GM21360 (cell line): Measurements from ENCODE around the gene ID1.
"Not testable (repeated sequence)": the region's sequence is repeated elsewhere in the genome, so short reads cannot be mapped to it uniquely, and the experiment has no call there.

Experiments
- ATAC-seq: cut with Tn5 transposase; IDR thresholded peaks from one replicate; pipeline ENCODE4 v1.9.1; 2021; ENCODE audit warnings: mild to moderate bottlenecking, moderate library complexity; ENCODE audit not compliant: unreplicated experiment

ID1 gene

DNA sequence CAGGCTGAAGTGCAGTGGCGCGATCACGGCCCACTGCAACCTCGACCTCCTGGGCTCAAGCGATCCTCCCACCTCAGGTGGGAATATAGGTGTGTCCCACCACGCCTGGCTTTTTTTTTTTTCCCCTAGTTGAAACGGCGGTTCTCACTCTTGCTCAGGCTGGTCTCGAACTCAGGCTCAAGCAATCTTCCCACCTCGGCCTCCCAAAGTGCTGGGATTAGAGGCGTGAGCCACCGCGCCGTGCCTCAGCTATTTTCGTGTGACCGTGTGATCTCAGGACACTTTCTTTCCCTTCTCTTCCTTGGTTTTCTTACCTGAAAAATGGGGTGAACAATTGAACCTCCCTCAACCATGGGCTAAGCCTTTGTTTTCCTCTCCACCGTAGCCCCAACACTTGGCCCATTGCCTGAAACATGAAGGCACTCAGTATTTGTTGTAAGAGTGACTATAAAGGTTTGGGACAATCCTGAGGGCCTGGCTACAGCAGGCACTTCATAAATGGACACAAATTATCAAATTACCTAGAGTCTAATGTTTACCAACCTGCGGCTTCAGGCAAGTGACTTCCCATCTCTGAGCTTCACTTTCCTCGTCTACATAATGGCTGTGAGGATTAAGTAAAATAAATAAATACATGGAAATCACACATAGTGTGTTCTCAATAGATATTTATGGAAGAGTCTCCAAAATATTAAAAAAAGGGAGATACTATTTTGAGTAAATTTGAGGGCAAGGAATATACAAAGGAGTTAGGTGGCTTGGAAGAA, 31.4 kb upstream of the ID1 start:
- ATAC-seq, result no peak

- not testable (repeated sequence) for ATAC-seq
Observed at GRCh38 chr20:31574986-31575385, 30.1 kb upstream of the ID1 start.

DNA sequence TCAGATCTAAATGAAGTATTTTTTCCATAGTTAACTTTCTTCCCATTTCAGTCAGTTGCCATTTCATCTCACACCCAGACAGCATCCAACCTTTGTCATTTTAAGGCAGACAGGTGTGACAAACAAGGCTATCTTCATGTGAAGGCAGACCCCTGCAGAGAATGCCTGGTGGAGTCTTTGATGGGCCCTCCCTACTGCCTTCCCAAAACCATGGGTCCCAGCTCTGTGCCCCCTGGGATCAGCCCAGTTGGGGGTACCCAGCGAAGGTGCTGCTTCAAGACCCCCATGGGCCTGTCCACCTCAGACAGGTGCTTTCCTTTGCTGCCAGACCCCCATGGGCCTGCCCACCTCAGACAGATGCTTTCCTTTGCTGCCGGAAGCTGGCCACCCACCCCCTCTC, 28.3 kb upstream of the ID1 start:
- ATAC-seq, result no peak

DNA sequence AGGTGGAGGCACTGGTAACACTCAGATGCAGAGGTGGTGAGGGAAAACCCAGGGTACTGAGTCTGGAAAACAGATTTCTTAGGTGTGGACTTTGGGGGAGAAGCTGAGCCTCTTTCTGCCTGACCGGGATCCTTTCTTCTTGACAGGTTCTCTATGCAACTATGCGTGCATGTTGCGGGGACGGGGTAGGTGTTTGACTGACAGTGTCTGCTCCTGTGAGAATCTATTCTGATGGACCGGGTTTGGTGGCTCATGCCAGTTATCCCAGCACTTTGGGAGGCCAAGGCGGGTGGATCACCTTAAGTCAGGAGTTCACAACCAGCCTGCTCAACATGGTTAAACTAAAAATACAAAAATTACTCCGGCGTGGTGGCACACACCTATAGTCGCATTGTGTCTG, 27.9 kb upstream of the ID1 start:
- no peak for ATAC-seq

GRCh38 chr20:31578448-31579138, 26.5 kb upstream of the ID1 start:
- no peak for ATAC-seq

GRCh38 chr20:31579245-31579644, 25.8 kb upstream of the ID1 start:
- ATAC-seq, result no peak

- not testable (repeated sequence) for ATAC-seq
Observed at GRCh38 chr20:31579941-31580651, 25.0 kb upstream of the ID1 start.

GRCh38 chr20:31580706-31581105, 24.4 kb upstream of the ID1 start:
- ATAC-seq, result no peak

DNA sequence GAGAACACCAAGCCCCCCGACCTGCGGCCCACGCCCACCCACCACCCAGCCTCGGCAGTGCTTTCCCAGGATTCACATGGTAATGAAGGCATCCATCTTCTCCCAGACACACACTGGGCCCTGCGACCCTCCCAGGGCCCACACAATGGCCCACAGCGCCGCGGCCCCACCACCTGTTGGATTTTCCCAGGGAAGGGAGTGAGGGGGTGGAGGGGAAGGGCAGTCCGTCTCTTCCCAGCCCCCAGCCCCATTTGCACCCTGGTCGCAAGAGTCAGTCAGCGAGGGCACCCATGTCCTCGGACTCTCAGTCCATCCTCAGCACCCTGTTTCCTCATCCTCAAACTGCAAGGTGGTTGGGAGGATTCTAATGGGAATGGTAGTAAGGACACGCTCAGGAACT, 23.7 kb upstream of the ID1 start:
- ATAC-seq, result no peak

DNA sequence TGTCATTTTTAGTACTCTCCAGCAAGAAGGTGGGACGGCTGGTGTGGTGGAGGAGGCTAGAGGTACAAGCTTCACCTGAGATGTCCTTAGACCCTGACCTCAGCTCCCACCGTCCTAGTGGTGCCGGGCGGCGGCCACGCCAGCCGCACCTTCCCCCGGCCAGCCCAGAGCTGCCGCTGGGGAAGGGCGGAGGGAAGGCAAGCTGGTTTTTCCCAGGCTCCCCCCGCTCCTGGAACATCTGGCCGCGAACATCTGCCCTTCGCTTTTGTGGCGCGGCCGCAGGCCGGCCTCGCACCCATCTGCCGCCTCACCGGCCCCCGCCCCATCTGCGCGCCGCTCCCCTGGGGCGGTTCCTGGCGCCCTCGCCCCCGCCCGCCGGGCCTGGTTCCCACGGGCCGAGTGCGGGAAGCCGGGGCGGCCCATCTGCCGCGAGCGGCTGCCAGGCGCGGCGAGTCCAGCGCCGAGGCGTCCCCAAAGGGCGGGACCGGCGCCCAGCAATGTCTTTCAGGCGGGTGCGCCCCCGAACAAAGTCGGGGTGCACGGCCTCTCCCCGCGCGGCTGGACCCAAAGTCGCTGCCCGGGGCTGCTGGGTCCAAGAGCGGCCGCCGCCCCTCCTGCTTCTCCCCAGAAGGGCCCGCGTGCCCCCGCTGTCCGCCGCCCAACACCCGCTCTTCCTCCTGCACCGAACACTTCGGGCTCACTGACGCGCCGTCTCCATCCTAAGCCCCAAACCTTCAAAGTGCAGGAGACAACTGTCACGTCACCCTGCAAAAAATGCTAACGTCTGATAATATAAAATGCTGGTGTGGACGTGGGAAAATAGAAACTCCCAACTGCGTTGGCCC, 17.3 kb upstream of the ID1 start:
- no peak for ATAC-seq

- no peak for ATAC-seq
Observed at GRCh38 chr20:31590717-31591225, 14.3 kb upstream of the ID1 start.

- no peak for ATAC-seq
Observed at GRCh38 chr20:31593221-31594001, 11.7 kb upstream of the ID1 start.

GRCh38 chr20:31594002-31594557, 11.0 kb upstream of the ID1 start:
- ATAC-seq, result no peak

DNA sequence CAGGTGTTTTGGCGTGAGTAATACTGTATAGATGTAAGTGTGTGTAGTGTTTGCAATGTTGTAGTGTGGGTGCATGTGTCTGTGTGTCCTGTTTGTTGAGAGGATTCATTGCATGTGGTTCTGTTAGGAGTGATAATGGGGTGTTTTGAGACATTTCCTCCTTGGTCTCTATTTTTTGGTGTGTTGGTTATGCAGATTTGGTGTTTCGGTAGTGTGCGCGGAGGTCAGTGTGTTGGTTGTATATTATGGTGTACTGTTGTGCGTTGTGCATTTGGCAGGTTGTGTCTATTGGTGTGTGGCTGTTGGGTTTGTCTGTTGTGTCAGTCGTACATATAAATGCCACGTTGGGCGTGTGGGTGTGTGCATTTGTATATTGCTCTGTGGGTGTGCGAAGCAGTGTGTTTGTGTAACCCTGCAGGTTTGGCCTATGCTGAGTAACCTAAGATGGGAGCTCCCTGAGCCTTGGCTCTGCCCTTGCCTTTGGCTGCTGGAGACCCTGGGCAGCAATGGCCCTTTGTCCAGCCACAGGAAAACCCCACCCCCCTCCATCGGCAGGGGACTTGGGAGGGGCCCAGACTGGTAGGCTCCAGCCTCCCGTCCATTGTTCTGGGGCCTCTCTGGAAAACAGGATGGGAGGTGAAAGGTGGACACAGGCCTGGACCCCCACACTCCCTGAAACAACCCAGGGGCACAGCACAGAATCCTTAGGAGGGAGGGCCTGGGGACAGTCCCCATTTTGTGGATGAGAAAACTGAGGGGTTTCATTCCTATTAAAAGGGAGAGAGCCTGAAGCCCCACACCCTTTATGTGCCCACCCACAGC, 10.3 kb upstream of the ID1 start:
- no peak for ATAC-seq

DNA sequence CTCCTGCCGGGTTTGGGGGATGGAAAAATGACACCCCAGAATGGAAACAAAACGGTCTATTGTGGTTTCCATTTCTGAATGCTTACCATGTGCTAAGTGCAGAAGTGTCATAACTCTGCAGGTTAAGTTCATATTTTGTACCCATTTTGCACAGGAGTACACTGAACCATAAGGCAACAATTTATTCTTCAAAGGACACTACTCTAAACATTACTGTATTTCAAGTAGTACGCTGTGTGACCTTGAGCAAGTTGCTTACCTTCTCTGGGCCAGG, 9.8 kb upstream of the ID1 start:
- no peak for ATAC-seq

GRCh38 chr20:31595654-31596411, 9.3 kb upstream of the ID1 start:
- no peak for ATAC-seq

DNA sequence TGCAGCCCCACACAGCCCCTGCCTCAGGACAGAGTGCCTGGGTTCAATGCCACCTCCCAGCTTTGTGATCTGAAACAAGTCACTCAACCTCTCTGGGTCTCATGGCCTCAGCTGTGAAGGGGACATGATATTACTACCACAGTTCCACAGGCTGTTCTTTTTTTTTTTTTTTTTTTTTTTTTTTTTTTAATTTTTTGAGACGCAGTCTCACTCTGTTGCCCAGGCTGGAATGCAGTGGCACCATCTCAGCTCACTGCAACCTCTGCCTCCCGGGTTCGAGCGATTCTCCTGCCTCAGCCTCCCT, 8.7 kb upstream of the ID1 start:
- ATAC-seq, result not testable (repeated sequence)

DNA sequence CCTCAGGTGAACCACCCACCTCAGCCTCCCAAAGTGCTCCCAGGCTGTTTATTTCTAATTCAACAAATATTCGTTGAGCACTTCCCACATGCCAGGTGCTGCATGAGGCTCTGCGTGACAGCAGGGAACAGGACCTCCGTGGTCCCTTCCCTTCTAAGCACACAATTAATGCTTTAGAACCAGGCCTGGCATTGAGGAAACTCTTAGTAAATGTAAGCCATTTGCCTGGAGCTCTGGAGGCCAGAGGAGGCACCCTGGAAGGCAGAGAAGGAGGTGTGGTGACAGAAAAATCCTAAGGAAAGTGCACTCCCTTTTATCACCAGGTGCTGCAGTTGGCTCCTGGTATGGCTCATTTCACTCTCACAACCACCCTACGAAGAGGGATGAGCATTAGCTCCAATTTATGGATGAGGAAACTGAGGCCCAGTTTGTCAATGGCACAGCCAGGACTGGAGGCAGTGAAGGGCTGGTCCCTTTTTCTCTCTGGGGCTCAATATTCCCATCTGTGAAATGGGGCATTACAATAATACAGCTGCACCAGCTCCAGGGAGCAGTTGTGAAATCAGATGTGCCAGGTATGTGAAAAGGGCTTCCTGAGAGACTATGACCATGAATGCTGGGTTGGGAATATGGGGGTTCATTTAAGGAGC, 8.1 kb upstream of the ID1 start:
- ATAC-seq, result no peak
